ENCODE data around the gene GAP43. TPM values are rescaled to one million over a fixed set of nuclear protein-coding genes. Genes with fewer than 3 reads are reported as not detected.

GAP43 gene
- total RNA-seq, 1 donor from 2014 or later: 46.5 TPM

- Mint-ChIP-seq H3K27me3 (peaks cover 3% of the 10 kb centered on the region), H3K36me3 (no peaks in the 10 kb centered on the region), H3K4me3 (no peak overlapping the region), H3K4me1 (ENCODE audit: unreplicated experiment) (peaks cover 14% of the 10 kb centered on the region), H3K27ac (no peak overlapping the region), H3K9me3 (no peaks in the 10 kb centered on the region)
- no peak for TF ChIP-seq CTCF (conservative IDR thresholded peaks at IDR 0.05)
- DNase-seq (ENCODE audit: extremely low spot score, unreplicated experiment): no peak
These were observed 83.1 kb downstream of the GAP43 start for GRCh38 chr3:115706311-115706829.

GRCh38 chr3:115708540-115708939 is 85.2 kb downstream of the GAP43 start:
- Mint-ChIP-seq H3K27me3 (peaks cover 3% of the 10 kb centered on the region), H3K4me1 (ENCODE audit: unreplicated experiment) (peaks cover 19% of the 10 kb centered on the region), H3K36me3 (no peaks in the 10 kb centered on the region), H3K27ac (no peak overlapping the region), H3K4me3 (no peak overlapping the region), H3K9me3 (no peaks in the 10 kb centered on the region)
- no peak for TF ChIP-seq CTCF (conservative IDR thresholded peaks at IDR 0.05)
- no peak for DNase-seq (ENCODE audit: extremely low spot score, unreplicated experiment)

GRCh38 chr3:115709093-115709492 is 85.8 kb downstream of the GAP43 start:
- H3K36me3 Mint-ChIP-seq: no peaks in the 10 kb centered on the region
- H3K27me3 Mint-ChIP-seq: peaks cover 3% of the 10 kb centered on the region
- DNase-seq (ENCODE audit: extremely low spot score, unreplicated experiment): no peak
- no peaks in the 10 kb centered on the region for H3K9me3 Mint-ChIP-seq
- H3K4me3 Mint-ChIP-seq: no peak overlapping the region
- H3K4me1 Mint-ChIP-seq (ENCODE audit: unreplicated experiment): peaks cover 21% of the 10 kb centered on the region
- H3K27ac Mint-ChIP-seq: no peak overlapping the region
- no peak for TF ChIP-seq CTCF (conservative IDR thresholded peaks at IDR 0.05)

- no peaks in the 10 kb centered on the region for H3K9me3 Mint-ChIP-seq
- no peak overlapping the region for H3K27ac Mint-ChIP-seq
- H3K4me3 Mint-ChIP-seq: no peak overlapping the region
- peaks cover 3% of the 10 kb centered on the region for H3K27me3 Mint-ChIP-seq
- no peak for TF ChIP-seq CTCF (conservative IDR thresholded peaks at IDR 0.05)
- H3K4me1 Mint-ChIP-seq (ENCODE audit: unreplicated experiment): peaks cover 21% of the 10 kb centered on the region
- H3K36me3 Mint-ChIP-seq: no peaks in the 10 kb centered on the region
- no peak for DNase-seq (ENCODE audit: extremely low spot score, unreplicated experiment)
These were observed 86.6 kb downstream of the GAP43 start for GRCh38 chr3:115709931-115710330.

GRCh38 chr3:115710799-115711198 is 87.5 kb downstream of the GAP43 start:
- no peak for DNase-seq (ENCODE audit: extremely low spot score, unreplicated experiment)
- Mint-ChIP-seq H3K27ac (no peak overlapping the region), H3K9me3 (no peaks in the 10 kb centered on the region), H3K36me3 (no peaks in the 10 kb centered on the region), H3K4me1 (ENCODE audit: unreplicated experiment) (peaks cover 21% of the 10 kb centered on the region), H3K4me3 (no peak overlapping the region), H3K27me3 (peaks cover 3% of the 10 kb centered on the region)
- TF ChIP-seq CTCF (conservative IDR thresholded peaks at IDR 0.05): no peak

- Mint-ChIP-seq H3K36me3 (no peaks in the 10 kb centered on the region), H3K9me3 (no peaks in the 10 kb centered on the region), H3K27ac (no peak overlapping the region), H3K4me1 (ENCODE audit: unreplicated experiment) (peaks cover 21% of the 10 kb centered on the region), H3K4me3 (no peak overlapping the region), H3K27me3 (no peaks in the 10 kb centered on the region)
- no peak for DNase-seq (ENCODE audit: extremely low spot score, unreplicated experiment)
- no peak for TF ChIP-seq CTCF (conservative IDR thresholded peaks at IDR 0.05)
These were observed 89.6 kb downstream of the GAP43 start for GRCh38 chr3:115712871-115713270.
